CD14-positive monocyte (primary cell): ENCODE measurements around the gene ERCC2. TPM values are rescaled to one million over a fixed set of nuclear protein-coding genes. Genes with fewer than 3 reads are reported as not detected.

Experiments
- DNase-seq, 3 donors: peaks; one replicate each; pipeline ENCODE4 v3.0.0-alpha.2; 2011 to 2022
- H2AFZ ChIP-seq: 2 replicates; pipeline ENCODE4 v1.6.0; 2012; ENCODE audit warnings: mild to moderate bottlenecking, low read depth, low read length, inconsistent platforms; ENCODE audit not compliant: insufficient read depth, poor library complexity, severe bottlenecking
- H3K27ac ChIP-seq, 2 donors: 1 replicate in 1 of 2; 2 replicates in 1 of 2; pipeline ENCODE4 v1.5.1; 2012 to 2013; ENCODE audit warnings: low read length in 2 of 2, control low read depth in 1 of 2, inconsistent platforms in 1 of 2, low read depth in 1 of 2, mild to moderate bottlenecking in 1 of 2
- H3K27me3 ChIP-seq, 2 donors: one replicate each; pipeline versions ENCODE4 v1.6.0 to v1.6.1; 2011 to 2013; ENCODE audit warnings: low read length in 2 of 2; ENCODE audit not compliant: control insufficient read depth in 2 of 2, insufficient read depth in 2 of 2
- H3K36me3 ChIP-seq, 2 donors: replicated peaks in 1 of 2; 1 replicate in 1 of 2; 2 replicates in 1 of 2; pipeline versions ENCODE4 v1.5.1 to v1.6.1; 2012 to 2013; ENCODE audit warnings: low read length in 2 of 2, control low read depth in 1 of 2, inconsistent platforms in 1 of 2, mild to moderate bottlenecking in 1 of 2; ENCODE audit not compliant: insufficient read depth in 2 of 2, control insufficient read depth in 1 of 2
- H3K4me1 ChIP-seq, 2 donors: 1 replicate in 1 of 2; 2 replicates in 1 of 2; pipeline versions ENCODE4 v1.5.1 to v1.6.1; 2012 to 2013; ENCODE audit warnings: low read length in 2 of 2, control low read depth in 1 of 2, inconsistent platforms in 1 of 2, mild to moderate bottlenecking in 1 of 2, moderate library complexity in 1 of 2; ENCODE audit not compliant: insufficient read depth in 2 of 2, control insufficient read depth in 1 of 2
- H3K4me2 ChIP-seq: replicated peaks from 2 replicates; pipeline ENCODE3; 2012; ENCODE audit warnings: low read length, moderate library complexity, mild to moderate bottlenecking; ENCODE audit not compliant: poor library complexity, severe bottlenecking; ENCODE audit errors: extremely low read depth
- H3K4me3 ChIP-seq, 3 experiments: fragments of 200-600 bp in 1 of 3; sonication (generic) in 1 of 3; replicated peaks in 1 of 3; 1 replicate in 2 of 3; 2 replicates in 1 of 3; pipeline ENCODE4 v1.5.1; 2011 to 2013; ENCODE audit warnings: low read length in 3 of 3, mild to moderate bottlenecking in 3 of 3, control low read depth in 2 of 3, low read depth in 2 of 3, inconsistent platforms in 1 of 3, moderate library complexity in 1 of 3
- H3K79me2 ChIP-seq: 2 replicates; pipeline ENCODE4 v1.6.0; 2012; ENCODE audit warnings: mild to moderate bottlenecking, control low read depth, inconsistent platforms, low read length, moderate library complexity; ENCODE audit not compliant: insufficient read depth
- H3K9ac ChIP-seq: 2 replicates; pipeline ENCODE4 v1.6.0; 2017; ENCODE audit warnings: low read length, mild to moderate bottlenecking; ENCODE audit not compliant: insufficient read depth, poor library complexity, severe bottlenecking
- H3K9me3 ChIP-seq, 2 donors: replicated peaks in 1 of 2; 1 replicate in 1 of 2; 2 replicates in 1 of 2; pipeline versions ENCODE4 v1.5.1 to v1.6.1; 2012 to 2013; ENCODE audit warnings: low read length in 2 of 2, control low read depth in 1 of 2; ENCODE audit not compliant: control insufficient read depth in 1 of 2, insufficient read depth in 1 of 2
- H4K20me1 ChIP-seq: 2 replicates; pipeline ENCODE4 v1.6.0; 2012; ENCODE audit warnings: mild to moderate bottlenecking, low read length, control low read depth, moderate library complexity; ENCODE audit not compliant: insufficient read depth
- H3K27ac Mint-ChIP-seq, 7 donors: one replicate each; pipeline ENCODE4 v1.8.0; 2020; ENCODE audit warnings: mild to moderate bottlenecking in 7 of 7, mixed read lengths in 7 of 7, moderate library complexity in 6 of 7, inconsistent platforms in 2 of 7
- H3K27me3 Mint-ChIP-seq, 3 donors: one replicate each; pipeline ENCODE4 v1.8.0; 2021 to 2022; ENCODE audit warnings: low read depth in 3 of 3, mild to moderate bottlenecking in 3 of 3, mixed read lengths in 3 of 3, moderate library complexity in 3 of 3, inconsistent platforms in 1 of 3
- H3K36me3 Mint-ChIP-seq, 2 donors: one replicate each; pipeline ENCODE4 v1.8.0; 2020; ENCODE audit warnings: mixed read lengths in 2 of 2, inconsistent platforms in 1 of 2, mild to moderate bottlenecking in 1 of 2
- H3K4me1 Mint-ChIP-seq: one replicate; pipeline ENCODE4 v1.8.0; 2020; ENCODE audit warnings: mild to moderate bottlenecking, mixed read lengths
- H3K4me3 Mint-ChIP-seq, 2 donors: one replicate each; pipeline ENCODE4 v1.8.0; 2020; ENCODE audit warnings: mild to moderate bottlenecking in 2 of 2, mixed read lengths in 2 of 2, moderate library complexity in 1 of 2
- H3K9me3 Mint-ChIP-seq, 7 donors: one replicate each; pipeline ENCODE4 v1.8.0; 2020 to 2022; ENCODE audit warnings: mixed read lengths in 7 of 7, mild to moderate bottlenecking in 6 of 7, moderate library complexity in 6 of 7, inconsistent platforms in 2 of 7
- WGBS: methylation state at CpG from one replicate; pipeline ENCODE4 v1.1.5; 2013; ENCODE audit warnings: missing lambda C conversion rate; ENCODE audit not compliant: insufficient coverage; 5-methylcytosine and 5-hydroxymethylcytosine counted together
- intact Hi-C, 2 donors: fragments of 100-400 bp; cut with micrococcal nuclease; formaldehyde crosslinking; loops; one replicate each; pipeline versions ENCODE4 v1.15.0 to v1.15.1; 2023
- polyA plus RNA-seq, 3 donors: library from polyadenylated mRNA; depleted of rRNA in 1 of 3; unstranded in 2 of 3; stranded (reverse) in 1 of 3; fragments of 300-500 nt in 2 of 3; fragments of >200 nt in 1 of 3; fragmentation: Illumina TruSeq in 2 of 3; gene quantifications; 1 replicate in 2 of 3; 2 replicates in 1 of 3; pipeline ENCODE4 v1.2.3, GENCODE V29; 2012 to 2021
- TF ChIP-seq, protein P1 (sequence below): fragments of 200-600 bp; IDR thresholded peaks from one replicate; pipeline ENCODE4 v1.8.0; 2022; ENCODE audit warnings: antibody characterized with exemption, mild to moderate bottlenecking

ERCC2 gene
- polyA plus RNA-seq, 3 donors, result 4.0 to 20.0 (median 4.4) TPM

DNA sequence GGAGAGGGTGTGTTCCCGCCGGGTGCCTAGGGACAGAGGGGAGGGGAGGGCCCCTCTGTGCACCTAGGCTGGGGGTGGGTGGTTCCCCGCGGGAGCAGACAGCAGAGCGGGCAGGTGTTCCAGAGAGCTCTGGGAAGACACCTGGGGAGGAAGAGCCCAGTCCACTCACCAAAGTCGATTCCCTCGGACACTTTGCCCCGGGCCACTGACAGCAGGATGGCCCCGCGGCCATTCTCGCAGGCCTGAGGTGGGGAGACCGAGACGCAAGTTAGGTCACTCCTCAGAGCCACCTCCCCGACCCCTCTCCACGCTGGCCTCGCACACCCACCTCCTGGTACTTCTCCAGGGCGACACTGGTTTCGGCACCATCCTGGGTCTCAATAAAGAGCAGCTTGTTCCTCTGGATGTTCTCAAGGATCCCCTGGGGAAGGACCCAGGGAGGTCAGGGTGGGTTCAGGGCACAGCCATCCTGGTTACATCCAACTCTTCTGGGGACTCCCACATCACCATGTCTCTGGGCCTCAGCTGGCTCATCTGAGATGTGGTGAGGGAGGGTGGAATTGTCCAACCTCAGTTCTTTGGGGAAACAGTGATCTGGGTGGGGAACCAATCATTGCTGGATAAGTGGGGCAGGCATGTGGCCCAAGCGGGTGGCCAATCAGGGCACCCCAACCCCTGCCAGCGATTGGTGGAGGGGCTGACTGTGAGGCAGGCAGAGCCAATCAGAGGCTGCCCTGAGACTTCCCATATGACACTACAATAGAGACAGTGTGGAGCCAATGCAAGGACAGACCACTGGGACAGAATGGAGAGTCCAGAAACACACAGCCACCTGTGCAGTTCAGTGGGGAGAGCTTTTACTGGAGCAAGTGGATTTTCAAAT lies 17.2 kb downstream of the ERCC2 start:
- Histone ChIP-seq H3K27ac (no peak overlapping the region), H2AFZ (no peak overlapping the region), H3K4me2 (no peak overlapping the region), H3K9me3 (no peaks in the 10 kb centered on the region), H3K79me2 (no peaks in the 10 kb centered on the region), H3K4me3 (no peak overlapping the region), H4K20me1 (no peaks in the 10 kb centered on the region), H3K36me3 (peaks cover 33 to 66% of the 10 kb centered on the region in 2 donors), H3K27me3 (no peaks in the 10 kb centered on the region), H3K4me1 (no peaks in the 10 kb centered on the region), H3K9ac (no peak overlapping the region)
- TF ChIP-seq, protein P1, sequence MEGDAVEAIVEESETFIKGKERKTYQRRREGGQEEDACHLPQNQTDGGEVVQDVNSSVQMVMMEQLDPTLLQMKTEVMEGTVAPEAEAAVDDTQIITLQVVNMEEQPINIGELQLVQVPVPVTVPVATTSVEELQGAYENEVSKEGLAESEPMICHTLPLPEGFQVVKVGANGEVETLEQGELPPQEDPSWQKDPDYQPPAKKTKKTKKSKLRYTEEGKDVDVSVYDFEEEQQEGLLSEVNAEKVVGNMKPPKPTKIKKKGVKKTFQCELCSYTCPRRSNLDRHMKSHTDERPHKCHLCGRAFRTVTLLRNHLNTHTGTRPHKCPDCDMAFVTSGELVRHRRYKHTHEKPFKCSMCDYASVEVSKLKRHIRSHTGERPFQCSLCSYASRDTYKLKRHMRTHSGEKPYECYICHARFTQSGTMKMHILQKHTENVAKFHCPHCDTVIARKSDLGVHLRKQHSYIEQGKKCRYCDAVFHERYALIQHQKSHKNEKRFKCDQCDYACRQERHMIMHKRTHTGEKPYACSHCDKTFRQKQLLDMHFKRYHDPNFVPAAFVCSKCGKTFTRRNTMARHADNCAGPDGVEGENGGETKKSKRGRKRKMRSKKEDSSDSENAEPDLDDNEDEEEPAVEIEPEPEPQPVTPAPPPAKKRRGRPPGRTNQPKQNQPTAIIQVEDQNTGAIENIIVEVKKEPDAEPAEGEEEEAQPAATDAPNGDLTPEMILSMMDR, result no peak
- Mint-ChIP-seq H3K36me3 (peaks cover 54 to 67% of the 10 kb centered on the region in 2 donors), H3K27me3 (peaks cover 0 to 3% (median 0%) of the 10 kb centered on the region in 3 donors), H3K9me3 (peaks cover 0 to 3% (median 0%) of the 10 kb centered on the region in 7 donors), H3K4me3 (no peak overlapping the region), H3K27ac (no peak overlapping the region), H3K4me1 (no peaks in the 10 kb centered on the region)
- DNase-seq, result peak in 1 of 3 donors; percentile 2
- WGBS, result 97% methylated on average over 10 of the region's 20 CpGs
- intact Hi-C loops, result no loop called here

- H3K27ac ChIP-seq, result no peak overlapping the region
- TF ChIP-seq, protein P1, result no peak
- peaks cover 33 to 65% of the 10 kb centered on the region in 2 donors for H3K36me3 ChIP-seq
- Mint-ChIP-seq H3K36me3 (peaks cover 52 to 66% of the 10 kb centered on the region in 2 donors), H3K27me3 (peaks cover 0 to 4% (median 3%) of the 10 kb centered on the region in 3 donors), H3K27ac (no peak overlapping the region), H3K4me3 (no peak overlapping the region), H3K4me1 (no peaks in the 10 kb centered on the region), H3K9me3 (peaks cover 0 to 3% (median 0%) of the 10 kb centered on the region in 7 donors)
- H3K9ac ChIP-seq, result no peak overlapping the region
- no peak overlapping the region for H2AFZ ChIP-seq
- H3K27me3 ChIP-seq, result no peaks in the 10 kb centered on the region
- no peaks in the 10 kb centered on the region for H4K20me1 ChIP-seq
- H3K4me3 ChIP-seq, result no peak overlapping the region
- no peak overlapping the region for H3K4me2 ChIP-seq
- DNase-seq, result no peak
- no peaks in the 10 kb centered on the region for H3K4me1 ChIP-seq
- H3K9me3 ChIP-seq, result no peaks in the 10 kb centered on the region
- WGBS, result 100% methylated on average over 13 of the region's 20 CpGs
- intact Hi-C loops, result no loop called here
- no peaks in the 10 kb centered on the region for H3K79me2 ChIP-seq
These were observed 17.9 kb downstream of the ERCC2 start for GRCh38 chr19:45352471-45352870.
